Measurements from ENCODE around the gene TRPV5.

TRPV5 gene

DNA sequence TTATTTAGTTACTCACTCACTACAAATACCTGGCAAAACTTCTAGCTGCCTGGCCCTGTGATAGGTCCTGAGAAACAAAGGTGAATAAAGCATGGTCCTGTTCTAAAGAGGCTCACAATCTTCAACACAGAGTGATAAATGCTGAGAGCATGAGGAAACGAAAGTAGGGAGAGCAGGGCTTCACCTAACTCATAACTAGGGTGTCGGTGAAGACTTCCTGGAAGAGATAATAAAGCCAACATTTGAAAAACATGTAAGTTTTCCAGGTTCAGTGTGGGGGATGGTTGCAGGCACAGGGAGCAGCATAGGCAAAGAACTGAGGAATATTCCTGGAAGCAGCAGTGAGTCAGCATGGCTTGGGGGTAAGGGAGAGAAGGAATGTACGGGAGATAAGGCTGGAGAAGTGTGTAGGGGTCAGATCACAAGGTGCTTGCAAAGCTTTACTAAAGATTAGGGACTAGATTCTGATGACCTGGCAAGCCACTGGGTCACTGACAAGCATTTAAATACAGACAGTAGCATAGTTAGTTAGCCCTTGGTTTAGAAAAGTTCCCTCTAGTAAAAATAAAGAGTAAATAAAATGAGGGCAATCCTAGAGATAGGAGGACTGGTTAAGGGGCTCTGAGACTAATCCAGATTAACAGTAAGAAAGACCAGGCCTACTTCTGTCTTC, 23.5 kb upstream of the TRPV5 start:
- no peak overlapping the region for H3K4me3 ChIP-seq (ENCODE audit: low read depth, low read length)
- no peak for DNase-seq (ENCODE audit: low read depth)
- TF ChIP-seq, protein P1, sequence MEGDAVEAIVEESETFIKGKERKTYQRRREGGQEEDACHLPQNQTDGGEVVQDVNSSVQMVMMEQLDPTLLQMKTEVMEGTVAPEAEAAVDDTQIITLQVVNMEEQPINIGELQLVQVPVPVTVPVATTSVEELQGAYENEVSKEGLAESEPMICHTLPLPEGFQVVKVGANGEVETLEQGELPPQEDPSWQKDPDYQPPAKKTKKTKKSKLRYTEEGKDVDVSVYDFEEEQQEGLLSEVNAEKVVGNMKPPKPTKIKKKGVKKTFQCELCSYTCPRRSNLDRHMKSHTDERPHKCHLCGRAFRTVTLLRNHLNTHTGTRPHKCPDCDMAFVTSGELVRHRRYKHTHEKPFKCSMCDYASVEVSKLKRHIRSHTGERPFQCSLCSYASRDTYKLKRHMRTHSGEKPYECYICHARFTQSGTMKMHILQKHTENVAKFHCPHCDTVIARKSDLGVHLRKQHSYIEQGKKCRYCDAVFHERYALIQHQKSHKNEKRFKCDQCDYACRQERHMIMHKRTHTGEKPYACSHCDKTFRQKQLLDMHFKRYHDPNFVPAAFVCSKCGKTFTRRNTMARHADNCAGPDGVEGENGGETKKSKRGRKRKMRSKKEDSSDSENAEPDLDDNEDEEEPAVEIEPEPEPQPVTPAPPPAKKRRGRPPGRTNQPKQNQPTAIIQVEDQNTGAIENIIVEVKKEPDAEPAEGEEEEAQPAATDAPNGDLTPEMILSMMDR (IDR thresholded peaks at IDR 0.05; ENCODE audit: low read depth, low read length, missing control alignments): no peak

DNA sequence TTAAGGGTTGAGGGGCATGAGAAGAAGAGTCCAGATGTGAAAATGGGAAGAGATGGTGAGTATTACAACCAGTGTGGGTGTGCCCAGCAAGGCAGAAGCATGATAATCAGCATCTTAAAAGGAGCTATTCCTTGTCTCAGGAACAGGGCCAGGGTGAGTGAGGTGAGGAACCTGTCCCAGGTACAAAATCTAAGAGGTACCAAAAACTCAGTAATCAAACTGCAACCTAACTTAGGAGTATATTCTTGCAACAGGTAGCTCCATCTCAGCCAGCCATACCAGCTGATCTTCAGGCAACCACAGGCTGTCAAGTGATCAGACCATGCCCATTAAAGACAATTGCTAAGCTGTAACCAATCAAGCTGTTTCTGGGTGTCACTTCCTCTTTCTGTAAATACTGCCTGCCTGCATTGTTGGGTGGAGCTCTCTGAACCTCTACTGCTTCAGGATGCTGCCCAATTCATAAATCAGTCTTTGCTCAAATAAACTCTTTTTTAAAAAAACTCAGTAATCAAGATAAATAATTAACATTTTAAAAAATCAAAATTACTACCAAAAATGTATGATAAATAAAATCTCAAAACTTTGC, 21.2 kb upstream of the TRPV5 start:
- TF ChIP-seq, protein P1 (IDR thresholded peaks at IDR 0.05; ENCODE audit: low read depth, low read length, missing control alignments): no peak
- H3K4me3 ChIP-seq (ENCODE audit: low read depth, low read length): no peak overlapping the region
- DNase-seq (ENCODE audit: low read depth): no peak

- no peak overlapping the region for H3K4me3 ChIP-seq (ENCODE audit: low read depth, low read length)
- TF ChIP-seq, protein P1 (IDR thresholded peaks at IDR 0.05; ENCODE audit: low read depth, low read length, missing control alignments): no peak
- DNase-seq (ENCODE audit: low read depth): no peak
These were observed 16.7 kb upstream of the TRPV5 start for GRCh38 chr7:142950235-142950634.

DNA sequence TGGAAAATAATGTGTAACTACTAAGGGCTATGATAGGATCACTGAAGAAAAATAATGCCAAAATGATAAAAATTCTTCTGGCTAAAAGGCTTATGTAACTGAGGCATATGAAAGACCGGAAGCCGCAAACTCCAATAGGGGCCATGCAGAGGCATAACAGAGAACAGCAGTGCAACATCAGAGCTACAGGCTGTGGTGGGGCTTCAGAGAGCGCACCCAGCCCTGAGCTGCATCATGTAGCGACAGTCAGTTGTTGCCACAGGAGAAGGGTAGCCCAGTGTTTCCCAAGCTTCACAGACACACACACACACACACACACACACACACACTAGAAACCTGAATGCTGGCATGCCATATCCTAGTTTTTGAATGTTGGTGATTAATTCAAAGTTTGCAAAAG, 15.1 kb upstream of the TRPV5 start:
- no peak overlapping the region for H3K4me3 ChIP-seq (ENCODE audit: low read depth, low read length)
- TF ChIP-seq, protein P1 (IDR thresholded peaks at IDR 0.05; ENCODE audit: low read depth, low read length, missing control alignments): no peak
- DNase-seq (ENCODE audit: low read depth): no peak

DNA sequence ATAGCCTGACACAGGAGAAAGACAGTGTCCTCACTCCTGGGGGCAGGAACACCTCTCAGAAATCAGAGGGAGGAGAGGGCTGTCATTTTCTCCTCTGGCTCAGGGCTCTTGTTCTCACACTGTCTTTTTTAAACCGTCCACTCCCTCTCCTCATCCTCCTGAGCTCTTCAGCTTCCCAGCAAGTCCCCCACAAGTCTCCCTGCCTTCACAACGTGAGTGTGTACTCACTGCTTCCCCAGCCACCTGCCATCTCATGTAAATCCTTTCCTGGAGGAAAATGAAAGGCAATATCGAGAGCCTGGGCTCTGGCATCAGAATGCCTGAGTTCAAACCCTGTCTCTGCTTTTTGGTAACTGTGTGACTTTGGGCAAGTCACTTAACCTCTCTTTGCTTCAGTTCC, 11.5 kb upstream of the TRPV5 start:
- H3K4me3 ChIP-seq (ENCODE audit: low read depth, low read length): no peak overlapping the region
- TF ChIP-seq, protein P1 (IDR thresholded peaks at IDR 0.05; ENCODE audit: low read depth, low read length, missing control alignments): no peak
- DNase-seq (ENCODE audit: low read depth): no peak

DNA sequence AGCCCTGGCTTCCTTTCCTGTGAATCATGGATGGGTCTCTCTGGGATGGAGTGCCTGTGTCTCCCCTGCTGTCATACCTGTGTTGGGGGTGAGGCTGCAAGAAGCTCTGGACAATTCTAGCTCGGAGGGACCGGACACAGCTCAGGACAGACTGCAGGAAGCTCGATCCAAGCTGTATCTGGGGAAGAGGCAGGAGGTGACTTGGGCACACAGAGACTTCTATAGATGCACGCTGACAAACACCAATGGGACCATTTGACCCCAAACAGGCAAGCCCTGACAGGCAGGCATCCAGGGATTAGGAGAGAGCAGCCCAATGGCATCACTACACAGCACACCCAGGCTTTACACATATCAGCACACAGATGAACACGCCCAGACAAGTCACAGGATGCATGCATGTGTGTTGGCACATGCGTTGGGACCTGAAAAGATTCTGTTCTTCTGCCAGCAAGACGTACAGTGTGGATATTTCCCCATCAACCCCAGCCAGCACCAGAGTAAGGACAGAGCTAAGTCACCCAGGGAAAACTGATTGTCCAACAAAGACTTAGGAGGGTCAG, 10.2 kb upstream of the TRPV5 start:
- TF ChIP-seq, protein P1 (IDR thresholded peaks at IDR 0.05; ENCODE audit: low read depth, low read length, missing control alignments): no peak
- H3K4me3 ChIP-seq (ENCODE audit: low read depth, low read length): no peak overlapping the region
- DNase-seq (ENCODE audit: low read depth): no peak
